HG02970 (cell line): ENCODE results near the gene FNBP1.
A peak's percentile ranks its signal among the peaks of the same experiment; 100 is the strongest.

Experiments used
- ATAC-seq: cut with Tn5 transposase; IDR thresholded peaks from one replicate; pipeline ENCODE4 v1.9.1; 2021; ENCODE audit warnings: mild to moderate bottlenecking, moderate library complexity, moderate number of reproducible peaks; ENCODE audit not compliant: unreplicated experiment, low FRiP score

FNBP1 gene

DNA sequence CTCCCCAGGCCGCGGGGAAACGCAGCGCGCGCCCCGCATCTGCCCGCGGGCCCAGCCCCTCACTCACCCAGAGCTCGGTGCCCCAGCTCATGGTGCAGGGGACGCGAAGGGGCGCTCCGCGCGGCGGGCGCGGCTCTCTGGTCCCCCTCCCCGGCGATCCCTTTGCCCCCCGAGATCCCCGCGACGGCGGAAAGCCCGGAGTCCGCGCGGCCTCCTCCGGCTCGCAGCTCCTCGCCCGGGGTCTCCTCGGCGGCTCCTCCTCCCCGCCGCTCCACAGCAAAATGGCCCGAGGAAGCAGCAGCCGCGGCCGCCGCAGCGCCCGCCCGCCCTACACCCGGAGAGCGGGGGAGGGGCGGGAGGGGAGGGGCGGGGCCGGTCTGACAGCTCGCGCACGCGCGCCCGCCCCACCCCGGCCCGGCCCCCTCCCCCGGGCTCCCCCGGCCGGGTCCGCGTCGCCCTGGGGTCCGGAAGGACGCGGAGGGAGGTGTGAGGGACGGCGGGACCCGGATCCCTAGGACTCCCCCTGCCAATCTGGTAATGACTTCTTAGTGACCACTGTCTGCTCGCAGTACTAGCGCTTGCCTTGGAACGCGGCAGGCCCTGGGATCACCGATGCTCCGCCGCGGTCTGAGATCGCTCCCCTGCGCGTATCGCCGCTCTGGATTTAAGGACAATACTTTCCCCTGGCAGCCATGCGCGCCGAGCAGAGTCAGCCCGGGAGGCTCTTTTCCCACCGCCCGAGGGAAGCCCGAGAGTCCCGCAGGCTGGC lies at the start of gene FNBP1:
Gene FNBP1, minus strand, starts transcription at position 305 of the 769 bp plus-strand sequence. Its CDS starts 214 bp downstream, at position 91.
- peak; percentile 36 for ATAC-seq

DNA sequence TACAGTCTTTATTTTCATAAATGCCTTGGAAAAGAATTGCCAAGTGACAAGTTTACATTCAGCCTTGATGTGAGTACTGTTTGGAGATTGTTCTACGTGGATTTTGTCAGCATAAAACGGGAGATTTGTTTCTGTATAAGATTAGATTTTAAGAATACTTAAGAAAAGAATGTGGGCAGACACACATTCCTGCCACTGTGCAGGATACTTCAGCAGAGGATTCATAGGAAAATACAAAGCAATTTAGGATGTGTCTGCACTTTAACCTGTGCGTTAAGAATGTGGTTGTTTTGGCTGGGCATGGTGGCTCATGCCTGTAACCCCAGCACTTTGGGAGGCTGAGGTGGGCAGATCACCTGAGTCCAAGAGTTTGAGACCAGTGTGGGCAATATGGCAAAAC lies 47.9 kb upstream of the FNBP1 start:
- ATAC-seq: no peak

DNA sequence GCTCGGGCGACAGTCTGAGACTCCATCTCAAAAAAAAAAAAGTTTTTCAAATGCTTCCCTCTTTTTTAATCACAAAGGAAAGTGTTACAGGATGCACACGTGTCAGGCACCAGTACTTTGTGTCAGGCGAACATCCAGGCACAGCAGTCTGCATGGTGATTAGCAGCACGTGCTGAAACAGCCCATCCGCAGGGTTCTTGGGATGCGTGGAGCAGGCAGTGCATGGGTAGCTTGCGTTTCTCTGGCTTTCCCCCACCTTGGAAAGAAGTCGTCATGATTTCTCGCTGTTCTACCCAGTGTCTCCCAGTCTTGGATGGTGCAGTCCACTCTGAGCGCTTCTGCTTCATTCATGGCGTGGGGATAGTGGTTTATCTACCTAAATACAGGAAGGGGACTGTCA lies 46.2 kb upstream of the FNBP1 start:
- no peak for ATAC-seq

DNA sequence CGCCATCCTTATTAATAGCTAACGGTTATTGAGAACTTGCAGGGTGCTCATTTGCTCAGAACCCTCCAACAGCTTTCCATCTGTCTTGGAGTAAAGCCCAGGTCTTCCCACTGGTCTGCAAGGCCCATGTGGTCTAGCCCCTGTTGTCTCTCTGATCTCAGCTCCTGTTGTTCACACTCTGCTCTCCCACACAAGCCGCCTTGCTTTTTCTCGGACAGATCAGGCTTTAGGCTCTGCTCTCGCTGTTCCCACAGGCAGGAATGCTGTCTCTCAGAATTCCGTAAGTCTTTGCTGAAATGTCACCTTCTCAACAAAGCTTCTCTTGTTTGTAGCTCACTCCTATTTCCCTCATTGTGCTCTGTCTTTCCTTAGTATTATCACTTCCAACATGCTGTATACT lies 45.1 kb upstream of the FNBP1 start:
- no peak for ATAC-seq

DNA sequence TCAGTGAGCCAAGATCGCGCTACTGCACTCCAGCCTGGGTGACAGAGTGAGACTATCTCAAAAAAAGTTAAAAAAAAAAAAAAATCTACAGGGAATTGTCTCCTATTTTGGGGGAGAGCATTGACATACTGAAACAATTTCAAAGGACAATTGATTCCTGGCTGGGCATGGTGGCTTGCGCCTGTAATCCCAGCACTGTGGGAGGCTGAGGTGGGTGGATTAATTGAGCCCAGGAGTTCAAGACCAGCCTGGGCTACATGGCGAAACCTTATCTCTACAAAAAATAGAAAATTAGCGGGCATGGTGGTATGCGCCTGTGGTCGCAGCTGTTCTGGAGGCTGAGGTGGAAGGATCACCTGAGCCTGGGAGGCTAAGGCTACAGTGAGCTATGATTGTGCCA lies 41.3 kb upstream of the FNBP1 start:
- no peak for ATAC-seq

DNA sequence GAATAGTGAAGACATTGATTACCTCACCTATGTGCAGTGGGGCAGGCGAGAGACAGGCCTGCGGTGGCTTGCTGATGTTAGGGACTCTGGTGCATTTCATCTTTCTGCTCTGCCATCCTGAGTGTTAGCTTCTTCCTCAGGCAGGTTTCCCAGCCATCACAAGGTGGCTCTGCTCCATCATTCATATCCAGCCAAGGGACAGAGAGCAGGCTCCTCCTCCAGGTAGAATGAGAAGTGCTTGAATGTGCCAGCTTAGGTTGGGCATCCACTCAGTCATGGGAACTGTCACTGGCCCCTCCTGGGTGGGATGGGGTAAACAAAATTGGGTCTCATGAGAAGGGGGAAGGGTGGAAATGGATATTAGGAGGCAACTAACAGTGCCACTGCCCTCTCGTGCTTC lies 35.6 kb upstream of the FNBP1 start:
- no peak for ATAC-seq

DNA sequence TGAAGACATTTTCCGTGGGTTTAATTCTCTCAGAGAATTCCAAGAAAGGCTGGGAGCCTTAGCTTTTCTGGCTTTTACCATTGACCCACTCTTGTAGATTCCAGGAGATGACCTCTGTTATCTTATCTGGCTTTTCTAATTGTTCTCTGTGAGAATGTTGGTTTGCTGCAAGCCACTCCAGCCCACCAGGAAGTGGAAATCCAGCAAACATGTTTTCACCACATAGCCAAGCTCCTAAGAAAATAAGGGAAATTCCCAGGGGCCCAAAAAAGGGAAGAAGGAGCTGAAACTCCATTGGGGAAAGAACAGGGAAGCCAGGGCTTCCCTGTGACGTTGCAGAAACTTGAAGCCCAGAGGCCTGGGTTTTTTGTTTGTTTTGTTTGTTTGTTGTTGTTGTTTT lies 30.4 kb upstream of the FNBP1 start:
- ATAC-seq: no peak

DNA sequence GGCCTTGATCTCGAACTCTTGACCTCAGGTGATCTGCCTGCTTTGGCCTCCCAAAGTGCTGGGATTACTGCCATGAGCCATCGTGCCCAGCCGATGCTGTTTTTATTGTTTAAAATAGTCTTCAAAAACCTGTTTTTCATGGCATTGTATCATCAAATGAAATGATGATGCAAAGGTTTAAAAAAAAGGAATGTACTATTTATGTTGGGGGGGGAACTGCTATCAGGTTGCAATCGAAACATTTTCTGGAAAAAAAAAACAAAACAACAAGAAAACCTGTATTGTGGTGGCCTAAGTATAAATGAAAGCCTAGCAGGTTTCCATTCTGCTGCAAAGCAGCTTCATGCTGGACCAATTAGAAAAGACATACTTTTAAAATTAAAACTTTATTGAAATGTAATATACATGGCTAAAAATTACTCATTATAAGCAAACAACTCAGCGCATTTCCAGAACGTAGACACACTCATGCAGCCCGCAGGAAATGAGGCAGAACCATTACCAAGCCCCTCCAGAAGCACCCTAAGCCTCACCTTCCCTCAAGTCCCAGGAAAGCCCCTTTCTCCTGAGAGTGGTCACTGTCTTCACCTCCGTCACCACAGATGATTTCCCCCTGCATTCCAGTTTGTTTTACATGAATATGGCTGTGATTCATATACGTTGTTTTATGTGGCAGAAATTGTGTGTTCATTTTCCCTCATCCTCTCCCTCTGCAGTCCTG lies 29.7 kb upstream of the FNBP1 start:
- no peak for ATAC-seq

DNA sequence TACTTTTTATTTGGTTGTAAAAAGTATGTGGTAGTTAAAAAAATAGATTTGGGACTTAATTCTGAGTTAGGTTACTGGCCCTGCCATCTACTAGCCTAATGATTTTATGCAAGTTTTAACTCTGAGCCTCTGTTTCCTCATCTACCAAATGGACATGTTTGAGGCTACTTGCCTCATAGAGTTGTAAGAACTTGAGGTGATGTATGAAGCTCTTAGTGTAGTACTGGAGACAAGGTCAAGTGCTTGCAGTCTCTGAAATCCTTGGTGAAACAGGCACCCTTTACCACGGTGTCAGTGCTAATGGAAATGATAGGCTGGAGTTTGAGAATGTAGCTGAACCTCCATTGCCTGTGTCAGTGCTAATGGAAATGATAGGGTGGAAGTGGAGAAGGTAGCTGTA lies 26.1 kb upstream of the FNBP1 start:
- ATAC-seq: no peak

DNA sequence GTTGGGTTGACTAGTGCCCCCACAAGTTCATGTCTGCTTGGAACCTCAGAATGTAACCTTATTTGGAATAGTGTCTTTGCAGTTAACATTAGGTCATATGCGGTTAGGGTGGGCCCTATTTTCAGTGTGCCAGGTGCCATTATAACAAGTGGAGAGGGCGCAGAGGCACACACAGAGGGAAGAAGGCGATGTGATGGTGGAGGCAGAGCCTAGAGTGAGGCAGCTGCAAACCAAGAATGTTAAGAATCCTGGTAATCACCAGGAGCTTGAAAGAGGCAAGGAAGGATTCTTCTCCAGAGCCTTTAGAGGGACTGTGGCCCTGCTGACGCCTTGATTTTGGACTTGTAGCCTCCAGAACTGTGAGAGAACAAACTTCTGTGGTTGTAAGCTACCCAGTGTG lies 21.6 kb upstream of the FNBP1 start:
- ATAC-seq: no peak

DNA sequence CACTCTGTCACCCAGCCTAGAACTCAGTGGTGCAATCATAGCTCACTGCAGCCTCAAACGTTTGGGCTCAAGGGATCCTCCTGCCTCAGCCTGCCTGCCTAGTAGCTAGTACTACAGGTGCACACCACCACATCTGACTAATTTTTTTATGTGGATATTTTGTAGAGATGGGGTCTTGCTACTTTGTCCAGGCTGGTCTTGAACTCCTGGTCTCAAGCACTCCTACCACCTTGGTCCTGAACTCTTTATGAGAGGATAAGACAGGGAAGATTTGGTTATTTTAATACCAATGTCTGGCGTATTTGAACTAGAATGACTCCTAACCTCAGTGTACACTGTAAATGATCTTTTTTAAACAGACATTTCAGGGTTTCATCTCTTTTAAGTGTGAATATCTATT lies 19.8 kb upstream of the FNBP1 start:
- ATAC-seq: no peak

DNA sequence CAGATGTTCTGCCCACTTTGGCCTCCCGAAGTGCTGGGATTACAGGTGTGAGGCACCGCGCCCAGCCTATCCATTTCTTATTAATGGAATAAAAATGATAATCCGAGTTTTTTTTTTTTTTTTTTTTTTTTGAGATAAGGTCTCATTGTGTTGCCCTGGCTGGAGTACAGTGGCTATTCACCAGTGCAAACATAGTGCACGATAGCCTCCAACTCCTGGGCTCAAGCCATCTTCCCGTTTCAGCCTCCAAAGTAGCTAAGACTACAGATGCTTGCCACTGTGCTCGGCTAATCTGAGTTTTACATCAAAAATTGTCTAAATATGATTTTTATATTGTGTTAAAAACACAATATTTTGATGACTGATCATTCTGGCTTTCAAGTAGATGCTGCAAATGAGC lies 17.3 kb upstream of the FNBP1 start:
- no peak for ATAC-seq

DNA sequence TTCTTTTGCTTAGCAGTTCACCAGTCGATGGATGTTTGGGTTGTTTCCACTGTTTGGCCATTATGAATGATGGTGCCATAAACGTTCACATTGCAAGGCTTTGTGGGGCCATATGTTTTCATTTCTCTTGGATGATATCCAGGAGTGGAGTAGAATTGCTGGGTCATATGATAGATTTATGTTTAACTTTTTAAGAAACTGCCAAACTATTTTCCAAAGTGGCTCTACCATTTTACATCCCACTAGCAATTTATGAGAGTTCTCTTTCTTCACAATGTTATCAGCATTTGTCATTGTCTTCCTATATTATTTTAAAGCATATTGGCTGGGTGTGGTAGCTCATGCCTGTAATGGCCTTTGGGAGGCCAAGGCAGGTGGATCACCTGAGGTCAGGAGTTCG lies 15.9 kb upstream of the FNBP1 start:
- no peak for ATAC-seq

DNA sequence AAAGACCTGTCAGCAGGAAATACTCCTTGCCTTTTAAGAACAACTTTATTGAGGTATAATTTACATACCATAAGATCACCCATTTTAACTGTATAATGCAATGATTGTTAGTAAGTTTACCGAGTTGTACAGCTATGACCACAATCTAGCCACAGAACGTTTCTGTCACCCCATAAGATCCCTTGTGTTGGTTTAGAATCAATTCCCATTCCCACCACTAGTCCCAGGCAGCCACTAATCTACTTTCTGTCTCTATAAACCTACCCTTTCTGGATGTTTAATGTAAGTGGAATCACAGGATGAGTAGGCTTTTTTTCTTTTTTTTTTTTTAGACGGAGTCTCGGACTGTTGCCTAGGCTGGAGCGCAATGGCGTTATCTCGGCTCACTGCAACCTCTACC lies 15.2 kb upstream of the FNBP1 start:
- no peak for ATAC-seq

DNA sequence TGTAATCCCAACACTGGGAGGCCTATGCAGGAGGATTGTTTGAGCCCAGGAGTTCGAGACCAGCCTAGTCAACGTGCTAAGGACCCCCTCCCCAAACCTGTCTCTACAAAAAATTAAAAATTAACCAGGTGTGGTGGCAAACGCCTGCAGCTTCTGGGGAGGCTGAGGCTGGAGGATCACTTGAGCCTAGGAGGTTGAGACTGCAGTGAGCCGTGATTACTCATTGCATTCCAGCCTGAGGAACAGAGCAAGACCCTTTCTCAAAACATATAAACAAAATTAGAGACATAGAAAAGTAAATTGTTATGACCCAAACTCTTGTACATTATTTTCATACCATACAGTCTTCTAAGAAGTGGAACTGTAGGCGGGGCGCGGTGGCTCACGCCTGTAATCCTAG lies 11.8 kb upstream of the FNBP1 start:
- no peak for ATAC-seq

DNA sequence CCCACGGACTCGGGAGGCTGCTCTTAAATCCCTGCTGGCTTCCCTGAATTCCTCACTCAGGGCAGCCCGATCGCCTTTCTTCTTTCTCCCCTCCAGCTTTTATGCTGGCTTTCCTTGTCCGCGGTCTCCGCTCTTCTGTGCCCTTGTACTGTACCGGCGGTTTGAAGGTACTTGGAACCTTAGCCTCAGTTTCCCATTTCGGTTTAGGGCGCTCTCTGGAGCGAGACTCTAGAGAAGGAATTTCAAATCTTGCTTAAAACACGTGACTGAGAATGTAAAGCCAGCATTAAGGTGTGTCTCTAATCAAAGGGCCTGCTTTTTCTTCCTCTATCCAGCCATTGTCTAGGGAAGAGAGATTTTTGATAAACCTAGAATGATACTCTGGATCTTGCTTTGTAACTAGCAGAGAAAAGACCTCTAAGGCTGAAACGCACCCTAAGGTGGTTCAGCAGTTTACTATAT lies 11.4 kb upstream of the FNBP1 start:
- no peak for ATAC-seq

DNA sequence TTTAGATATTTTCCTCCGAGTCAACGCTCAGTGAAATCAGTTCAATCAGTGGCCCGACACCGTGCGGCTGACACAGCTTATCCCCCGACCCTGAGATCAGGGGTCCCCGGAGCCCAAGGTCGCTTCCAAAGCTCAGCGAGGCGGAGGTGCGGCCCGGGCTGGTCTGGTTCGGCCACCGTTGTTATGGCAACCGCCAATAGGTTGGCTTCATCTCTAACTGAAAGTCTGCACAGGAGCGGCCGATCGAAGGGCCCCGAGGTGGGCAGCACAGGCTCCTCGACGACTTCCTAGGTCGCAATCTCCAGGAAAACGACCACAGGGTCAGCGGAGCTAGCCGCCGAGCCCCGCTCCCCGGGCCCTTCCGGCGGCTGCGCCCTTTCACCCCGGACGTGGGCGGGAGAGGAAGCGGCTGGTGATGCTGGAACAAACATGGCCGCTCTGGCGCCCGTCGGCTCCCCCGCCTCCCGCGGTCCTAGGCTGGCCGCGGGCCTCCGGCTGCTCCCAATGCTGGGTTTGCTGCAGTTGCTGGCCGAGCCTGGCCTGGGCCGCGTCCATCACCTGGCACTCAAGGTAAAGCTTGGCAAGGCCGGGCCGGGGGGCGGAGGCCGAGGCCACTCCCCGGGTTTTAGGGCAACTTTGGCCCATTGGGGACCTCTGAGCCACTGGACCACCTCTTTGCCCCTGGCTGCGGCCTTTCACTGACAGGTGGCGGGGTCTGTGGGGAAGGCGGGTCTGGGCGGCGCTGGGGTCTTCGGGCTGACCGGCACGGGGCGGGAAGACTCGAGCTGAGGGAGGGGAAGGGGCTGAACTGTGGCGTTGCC lies 10.7 kb upstream of the FNBP1 start, which contains the start of gene GPR107:
Gene GPR107, plus strand, starts transcription at position 403 of the 821 bp plus-strand sequence. Its CDS starts 27 bp downstream, at position 430.
- peak; percentile 70 for ATAC-seq

DNA sequence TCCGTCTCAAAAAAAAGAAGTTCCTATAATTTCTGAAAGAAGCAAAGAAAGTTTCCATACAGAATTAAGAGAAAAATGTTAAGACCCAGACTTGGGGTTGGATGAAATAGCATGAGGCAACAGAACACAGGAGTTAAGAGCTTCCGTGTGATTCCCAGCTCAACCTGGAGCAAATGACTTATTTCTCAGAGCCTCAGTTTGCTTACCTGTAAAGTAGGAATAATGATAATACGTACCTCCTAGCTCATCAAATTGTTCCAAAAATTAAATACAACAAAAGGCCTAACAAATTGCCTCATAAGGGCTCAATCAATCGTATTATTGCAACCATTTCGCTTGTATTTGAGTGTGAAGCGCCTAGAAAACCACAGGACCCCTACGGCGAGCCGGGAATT lies 10.1 kb upstream of the FNBP1 start:
- ATAC-seq: no peak

DNA sequence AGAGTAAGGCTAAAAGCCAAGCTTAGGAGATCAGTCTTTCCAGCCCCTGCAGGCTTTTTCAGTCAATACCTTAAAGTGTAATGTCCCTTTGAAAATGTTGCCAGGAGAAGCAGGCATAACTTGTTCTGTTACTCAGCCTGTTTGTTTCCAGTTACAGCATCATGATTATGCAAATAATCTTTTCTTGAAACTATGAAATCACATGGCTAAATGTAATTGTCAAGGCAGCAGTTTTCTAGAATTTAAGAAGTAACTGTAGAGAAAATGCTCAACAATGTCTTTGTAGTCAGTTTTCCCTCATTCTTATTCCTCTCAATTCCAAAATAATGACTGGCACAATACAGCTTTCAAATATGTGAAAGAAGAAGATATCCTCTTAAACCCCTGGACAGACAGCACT lies 8.9 kb upstream of the FNBP1 start:
- ATAC-seq: no peak

DNA sequence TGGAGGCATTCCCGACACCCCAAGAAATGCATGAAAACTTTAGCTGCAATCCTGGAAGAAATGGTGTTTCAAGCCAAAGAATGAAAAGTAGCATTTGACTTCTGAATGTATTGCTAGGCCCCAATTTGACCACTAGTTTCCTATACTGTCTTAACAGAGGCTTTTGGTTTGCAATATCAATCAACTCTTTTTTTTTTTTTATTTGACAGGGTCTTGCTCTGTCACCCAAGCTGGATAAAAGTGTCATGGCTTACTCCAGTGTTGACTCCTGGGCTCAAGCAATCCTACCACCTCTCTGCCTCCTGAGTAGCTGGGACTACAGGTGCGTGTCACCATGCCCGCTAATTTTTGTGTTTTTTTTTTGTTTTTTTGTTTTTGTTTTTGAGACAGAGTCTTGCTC lies 7.5 kb upstream of the FNBP1 start:
- no peak for ATAC-seq
